Smooth muscle cell (in vitro differentiated cells): ENCODE measurements around the gene FFAR2. TPM values are rescaled to one million over a fixed set of nuclear protein-coding genes. Genes with fewer than 3 reads are reported as not detected.
"Not testable (repeated sequence)": the region's sequence is repeated elsewhere in the genome, so short reads cannot be mapped to it uniquely, and the experiment has no call there.

Experiments
- DNase-seq: peaks from one replicate; lab custom pipeline; 2025; ENCODE audit not compliant: unreplicated experiment; lab: John Stamatoyannopoulos, UW
- H2AFZ ChIP-seq: fragments of 200-600 bp; sonication (generic); 2 replicates; pipeline ENCODE4 v1.6.0; 2016; ENCODE audit warnings: antibody characterized with exemption, low read depth, mild to moderate bottlenecking
- H3F3A ChIP-seq: fragments of 200-600 bp; sonication (generic); 2 replicates; pipeline ENCODE4 v1.6.0; 2017; ENCODE audit warnings: antibody characterized with exemption, low read depth
- H3K27ac ChIP-seq: fragments of 200-600 bp; sonication (generic); 2 replicates; pipeline ENCODE4 v1.5.1; 2016; ENCODE audit warnings: low read depth, mild to moderate bottlenecking
- H3K27me3 ChIP-seq: fragments of 200-600 bp; sonication (generic); 2 replicates; pipeline ENCODE4 v1.6.1; 2016; ENCODE audit warnings: low read depth, mild to moderate bottlenecking
- H3K36me3 ChIP-seq: fragments of 200-600 bp; sonication (generic); 2 replicates; pipeline ENCODE4 v1.5.1; 2016; ENCODE audit warnings: low read depth
- H3K4me1 ChIP-seq: fragments of 200-600 bp; sonication (generic); 2 replicates; pipeline ENCODE4 v1.5.1; 2016; ENCODE audit warnings: low read depth
- H3K4me2 ChIP-seq: fragments of 200-600 bp; sonication (generic); 2 replicates; pipeline ENCODE4 v1.6.0; 2016; ENCODE audit warnings: mild to moderate bottlenecking
- H3K4me3 ChIP-seq: fragments of 200-600 bp; sonication (generic); 2 replicates; pipeline ENCODE4 v1.5.1; 2016; ENCODE audit warnings: mild to moderate bottlenecking
- H3K79me2 ChIP-seq: fragments of 200-600 bp; sonication (generic); 2 replicates; pipeline ENCODE4 v1.6.0; 2016; ENCODE audit warnings: low read depth, mild to moderate bottlenecking
- H3K9ac ChIP-seq: fragments of 200-600 bp; sonication (generic); 2 replicates; pipeline ENCODE4 v1.6.0; 2016; ENCODE audit warnings: low read depth
- H3K9me3 ChIP-seq: fragments of 200-600 bp; sonication (generic); replicated peaks from 2 replicates; pipeline ENCODE4 v1.5.1; 2016; ENCODE audit warnings: low read depth
- H4K20me1 ChIP-seq: fragments of 200-600 bp; sonication (generic); 2 replicates; pipeline ENCODE4 v1.6.0; 2016; ENCODE audit warnings: low read depth
- CTCF ChIP-seq: fragments of 200-600 bp; sonication (generic); IDR thresholded peaks from 2 replicates; pipeline ENCODE4 v1.5.1; 2017; ENCODE audit warnings: borderline replicate concordance, mild to moderate bottlenecking, antibody characterized with exemption; ENCODE audit not compliant: insufficient read depth, poor library complexity, severe bottlenecking
- WGBS: methylation state at CpG from one replicate; pipeline ENCODE4 v1.1.7; 2016; ENCODE audit warnings: low lambda C conversion rate; 5-methylcytosine and 5-hydroxymethylcytosine counted together
- polyA plus RNA-seq: library from polyadenylated mRNA; unstranded; fragments of >200 nt; fragmentation: Nextera tagmentation; extraction: Ambion mirVana; gene quantifications from 2 replicates; pipeline ENCODE4 v1.2.1, GENCODE V29; 2016
- total RNA-seq: library from RNA; depleted of rRNA; stranded (reverse); fragments of >200 nt; gene quantifications from 2 replicates; pipeline ENCODE4 v1.2.3, GENCODE V29; 2014

FFAR2 gene
- total and polyA plus RNA-seq, 2 experiments from 2014 or later: not detected

GRCh38 chr19:35470128-35470527 lies 22.1 kb downstream of the FFAR2 start:
- no peak overlapping the region for H3K27ac ChIP-seq
- H3K4me2 ChIP-seq: no peak overlapping the region
- no peaks in the 10 kb centered on the region for H4K20me1 ChIP-seq
- H3F3A ChIP-seq: no peaks in the 10 kb centered on the region
- no peak overlapping the region for H3K9ac ChIP-seq
- no peaks in the 10 kb centered on the region for H3K27me3 ChIP-seq
- no peak overlapping the region for H2AFZ ChIP-seq
- no peak for DNase-seq
- no peak overlapping the region for H3K4me3 ChIP-seq
- H3K36me3 ChIP-seq: no peaks in the 10 kb centered on the region
- no peaks in the 10 kb centered on the region for H3K79me2 ChIP-seq
- WGBS: 87% methylated on average over 7 of the region's 7 CpGs
- no peak for TF ChIP-seq CTCF
- no peaks in the 10 kb centered on the region for H3K4me1 ChIP-seq
- no peaks in the 10 kb centered on the region for H3K9me3 ChIP-seq

DNA sequence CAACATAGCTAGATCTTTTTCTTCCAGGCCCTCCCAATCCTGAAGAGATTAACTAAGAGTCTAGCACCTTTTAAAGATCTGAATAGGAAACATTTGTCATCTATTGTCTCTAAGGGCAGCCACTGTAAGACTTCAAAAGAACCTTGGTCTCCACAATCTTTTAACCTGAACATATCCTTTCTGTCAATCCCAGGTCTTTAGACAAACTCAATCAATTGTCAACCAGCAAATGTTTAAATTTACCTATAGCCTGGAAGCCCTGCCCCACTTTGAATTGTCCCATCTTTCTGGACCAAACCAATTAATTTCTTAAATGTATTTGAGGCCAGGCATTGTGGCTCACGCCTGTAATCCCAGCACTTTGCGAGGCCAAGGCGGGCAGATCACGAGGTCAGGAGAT lies 23.0 kb downstream of the FFAR2 start:
- not testable (repeated sequence) for H3K4me1 ChIP-seq

GRCh38 chr19:35471946-35472345 lies 23.9 kb downstream of the FFAR2 start:
- no peaks in the 10 kb centered on the region for H3F3A ChIP-seq
- no peaks in the 10 kb centered on the region for H3K4me1 ChIP-seq
- H3K4me3 ChIP-seq: no peak overlapping the region
- no peaks in the 10 kb centered on the region for H3K79me2 ChIP-seq
- WGBS: 81% methylated on average over 8 of the region's 8 CpGs
- no peaks in the 10 kb centered on the region for H3K9me3 ChIP-seq
- H3K36me3 ChIP-seq: no peaks in the 10 kb centered on the region
- H3K4me2 ChIP-seq: no peak overlapping the region
- H3K27ac ChIP-seq: no peak overlapping the region
- TF ChIP-seq CTCF: no peak
- H3K27me3 ChIP-seq: no peaks in the 10 kb centered on the region
- H2AFZ ChIP-seq: no peak overlapping the region
- no peak for DNase-seq
- no peaks in the 10 kb centered on the region for H4K20me1 ChIP-seq
- no peak overlapping the region for H3K9ac ChIP-seq

More for the DNA sequence above, 23.0 kb downstream of the FFAR2 start:
- H3K27ac ChIP-seq, H3K9ac ChIP-seq, H3K9me3 ChIP-seq, H3K4me2 ChIP-seq, H3K27me3 ChIP-seq, H4K20me1 ChIP-seq, H3F3A ChIP-seq, H2AFZ ChIP-seq, DNase-seq, H3K36me3 ChIP-seq, H3K79me2 ChIP-seq, H3K4me3 ChIP-seq: not testable (repeated sequence)
- 77% methylated on average over 4 of the region's 4 CpGs for WGBS

DNA sequence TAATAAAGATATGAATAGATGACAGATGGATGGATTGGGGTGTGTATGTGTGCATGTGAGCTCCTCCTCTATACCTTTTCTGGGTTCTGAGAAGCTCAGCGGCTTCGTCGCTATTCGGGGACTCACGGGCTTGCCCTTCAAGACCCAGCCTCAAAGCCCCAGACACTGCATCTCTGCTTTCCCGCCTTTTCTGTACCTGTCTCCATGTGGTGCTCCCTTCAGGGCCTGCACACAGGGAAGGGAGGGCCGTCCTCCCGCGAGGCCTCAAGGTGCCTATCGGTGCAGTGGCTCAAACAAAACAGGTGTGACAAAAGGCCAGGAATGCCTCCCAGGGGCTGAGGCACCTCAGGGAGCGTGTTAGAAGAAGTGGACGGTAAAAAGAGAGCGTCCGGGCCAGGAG lies 26.0 kb downstream of the FFAR2 start:
- H3K4me2 ChIP-seq: no peak overlapping the region
- no peaks in the 10 kb centered on the region for H3K4me1 ChIP-seq
- no peak overlapping the region for H3K4me3 ChIP-seq
- H4K20me1 ChIP-seq: no peaks in the 10 kb centered on the region
- no peak for TF ChIP-seq CTCF
- no peaks in the 10 kb centered on the region for H3F3A ChIP-seq
- no peak overlapping the region for H2AFZ ChIP-seq
- H3K9ac ChIP-seq: no peak overlapping the region
- WGBS: 96% methylated on average over 14 of the region's 14 CpGs
- no peaks in the 10 kb centered on the region for H3K36me3 ChIP-seq
- no peaks in the 10 kb centered on the region for H3K79me2 ChIP-seq
- no peak overlapping the region for H3K27ac ChIP-seq
- no peak for DNase-seq
- H3K9me3 ChIP-seq: no peaks in the 10 kb centered on the region
- H3K27me3 ChIP-seq: no peaks in the 10 kb centered on the region

DNA sequence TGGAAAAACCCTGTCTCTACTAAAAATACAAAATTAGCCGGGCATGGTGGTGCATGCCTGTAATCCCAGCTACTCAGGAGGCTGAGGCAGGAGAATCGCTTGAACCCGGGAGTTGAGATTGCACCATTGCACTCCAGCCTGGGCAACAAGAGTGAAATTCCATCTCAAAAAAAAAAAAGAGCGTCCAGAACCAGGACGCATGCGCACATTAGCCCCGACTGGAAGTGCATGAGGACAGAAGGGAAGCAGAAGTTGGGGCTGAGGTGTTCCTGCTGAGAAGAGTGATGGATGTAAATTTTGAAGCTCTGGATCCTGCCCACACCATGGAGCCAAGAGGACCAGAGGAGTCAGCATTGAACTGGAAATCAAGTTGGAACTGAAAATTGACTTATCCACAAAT lies 26.5 kb downstream of the FFAR2 start:
- not testable (repeated sequence) for H3K4me1 ChIP-seq, H3K79me2 ChIP-seq, H3K4me3 ChIP-seq, H3K36me3 ChIP-seq, H3K27ac ChIP-seq, H4K20me1 ChIP-seq, DNase-seq, H3K9ac ChIP-seq, H2AFZ ChIP-seq, H3K4me2 ChIP-seq, H3K9me3 ChIP-seq, H3K27me3 ChIP-seq, H3F3A ChIP-seq
- 91% methylated on average over 7 of the region's 7 CpGs for WGBS
